DOHH2 (cell line): ENCODE results near the gene SLC19A1.

ENCODE experiments used
- CTCF ChIP-seq: fragments of 200-600 bp; sonication (generic); IDR thresholded peaks from one replicate; pipeline ENCODE4 v1.5.1; 2014; ENCODE audit warnings: antibody characterized with exemption, mild to moderate bottlenecking, low read depth, low read length; ENCODE audit not compliant: poor library complexity, severe bottlenecking
- EZH2phosphoT487 ChIP-seq: fragments of 200-600 bp; sonication (generic); IDR thresholded peaks from 2 replicates; pipeline ENCODE4 v1.6.1; 2017; ENCODE audit warnings: borderline replicate concordance, mild to moderate bottlenecking, antibody characterized with exemption, low read length, moderate library complexity, mixed read lengths

GRCh38 chr21:45562402-45562801 is 20.2 kb upstream of the SLC19A1 start:
- TF ChIP-seq CTCF (no peak), EZH2phosphoT487 (no peak)
